Measurements from ENCODE around the gene RIPOR2. TPM values are rescaled to one million over a fixed set of nuclear protein-coding genes. Genes with fewer than 3 reads are reported as not detected.

RIPOR2 gene
- total RNA-seq, 1 donor from 2014 or later = 1.1 TPM

DNA sequence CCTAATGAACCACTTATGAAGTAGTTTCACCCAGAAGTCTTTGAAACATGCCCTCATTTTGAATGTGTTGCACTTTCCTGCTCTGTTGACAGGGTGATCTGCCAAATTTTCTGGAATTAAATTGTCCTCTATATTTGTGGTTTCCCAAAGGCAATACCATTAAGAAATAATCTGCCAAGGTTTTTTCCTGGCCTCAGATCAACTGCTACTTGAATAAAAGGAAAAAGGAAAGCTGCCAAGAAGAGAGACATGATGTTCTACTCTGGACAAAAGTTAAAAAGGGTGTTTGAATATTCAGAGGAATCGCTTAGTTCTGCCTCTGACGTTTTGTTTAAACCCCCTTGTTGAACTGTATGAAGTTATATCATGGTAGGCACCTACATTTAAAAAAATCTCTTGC, 99.7 kb downstream of the RIPOR2 start:
- Mint-ChIP-seq H3K4me1 (ENCODE audit: unreplicated experiment) (no peaks in the 10 kb centered on the region), H3K27ac (ENCODE audit: unreplicated experiment) (no peak overlapping the region), H3K36me3 (ENCODE audit: low read depth, unreplicated experiment) (no peaks in the 10 kb centered on the region), H3K9me3 (ENCODE audit: unreplicated experiment) (no peaks in the 10 kb centered on the region), H3K4me3 (ENCODE audit: unreplicated experiment) (no peak overlapping the region), H3K27me3 (ENCODE audit: unreplicated experiment) (no peaks in the 10 kb centered on the region)
- TF ChIP-seq, protein P1, sequence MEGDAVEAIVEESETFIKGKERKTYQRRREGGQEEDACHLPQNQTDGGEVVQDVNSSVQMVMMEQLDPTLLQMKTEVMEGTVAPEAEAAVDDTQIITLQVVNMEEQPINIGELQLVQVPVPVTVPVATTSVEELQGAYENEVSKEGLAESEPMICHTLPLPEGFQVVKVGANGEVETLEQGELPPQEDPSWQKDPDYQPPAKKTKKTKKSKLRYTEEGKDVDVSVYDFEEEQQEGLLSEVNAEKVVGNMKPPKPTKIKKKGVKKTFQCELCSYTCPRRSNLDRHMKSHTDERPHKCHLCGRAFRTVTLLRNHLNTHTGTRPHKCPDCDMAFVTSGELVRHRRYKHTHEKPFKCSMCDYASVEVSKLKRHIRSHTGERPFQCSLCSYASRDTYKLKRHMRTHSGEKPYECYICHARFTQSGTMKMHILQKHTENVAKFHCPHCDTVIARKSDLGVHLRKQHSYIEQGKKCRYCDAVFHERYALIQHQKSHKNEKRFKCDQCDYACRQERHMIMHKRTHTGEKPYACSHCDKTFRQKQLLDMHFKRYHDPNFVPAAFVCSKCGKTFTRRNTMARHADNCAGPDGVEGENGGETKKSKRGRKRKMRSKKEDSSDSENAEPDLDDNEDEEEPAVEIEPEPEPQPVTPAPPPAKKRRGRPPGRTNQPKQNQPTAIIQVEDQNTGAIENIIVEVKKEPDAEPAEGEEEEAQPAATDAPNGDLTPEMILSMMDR (IDR thresholded peaks at IDR 0.05; ENCODE audit: unreplicated experiment) = no peak
- DNase-seq (ENCODE audit: low spot score) = no peak

DNA sequence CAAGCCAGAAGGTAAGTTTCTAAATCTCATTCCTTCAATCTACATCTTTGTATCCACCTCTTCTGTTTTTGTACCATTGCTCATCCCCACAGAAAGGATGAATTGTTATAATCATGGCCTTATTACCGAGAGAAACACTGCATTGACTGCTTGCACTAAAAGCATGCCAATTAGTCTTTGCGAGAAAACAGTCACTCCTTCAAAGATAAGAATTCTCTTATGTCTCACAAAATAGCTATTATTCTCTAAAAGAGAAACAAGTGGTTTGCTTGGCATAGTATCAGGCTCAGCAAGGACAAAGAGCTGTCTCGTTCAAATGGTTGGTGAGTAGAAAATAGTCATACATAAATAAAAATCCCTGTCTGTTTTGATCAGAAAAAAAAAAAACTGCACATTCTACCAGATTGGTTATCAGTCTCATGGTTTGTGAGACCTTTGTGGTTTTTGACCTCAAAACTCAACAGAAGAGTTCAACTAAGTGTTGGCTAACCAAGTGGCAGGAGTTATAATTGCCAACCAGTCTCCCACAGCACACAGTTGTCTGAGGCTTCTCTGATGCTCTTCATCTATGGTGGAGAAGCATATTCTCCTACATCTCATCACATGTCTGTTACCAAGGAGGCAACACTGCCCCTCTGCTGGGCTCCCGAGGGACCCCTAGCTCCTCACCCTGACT, 101.9 kb downstream of the RIPOR2 start:
- Mint-ChIP-seq H3K27me3 (ENCODE audit: unreplicated experiment) (no peaks in the 10 kb centered on the region), H3K27ac (ENCODE audit: unreplicated experiment) (no peak overlapping the region), H3K4me3 (ENCODE audit: unreplicated experiment) (no peak overlapping the region), H3K36me3 (ENCODE audit: low read depth, unreplicated experiment) (no peaks in the 10 kb centered on the region), H3K4me1 (ENCODE audit: unreplicated experiment) (no peaks in the 10 kb centered on the region), H3K9me3 (ENCODE audit: unreplicated experiment) (no peaks in the 10 kb centered on the region)
- DNase-seq (ENCODE audit: low spot score) = no peak
- TF ChIP-seq, protein P1 (IDR thresholded peaks at IDR 0.05; ENCODE audit: unreplicated experiment) = no peak

DNA sequence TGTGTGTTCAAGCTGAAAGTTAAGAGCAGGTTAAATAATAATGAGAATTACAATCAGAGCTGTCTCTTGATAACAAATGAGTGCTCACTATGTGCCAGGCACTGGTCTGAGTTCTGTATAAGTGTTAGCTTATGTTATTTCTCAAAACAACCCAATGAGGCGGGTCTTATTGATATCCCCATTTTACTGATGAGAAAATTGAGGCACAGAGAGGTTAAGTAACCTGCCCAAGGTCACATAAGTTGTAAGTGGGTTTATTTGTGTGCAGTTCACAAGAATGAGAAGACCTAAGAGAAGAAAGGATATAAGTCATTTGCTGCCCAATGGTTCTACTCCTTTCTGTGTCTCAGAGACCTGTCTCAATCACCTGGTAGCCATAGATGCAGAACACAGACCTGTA, 103.0 kb downstream of the RIPOR2 start:
- H3K4me3 Mint-ChIP-seq (ENCODE audit: unreplicated experiment) = no peak overlapping the region
- no peaks in the 10 kb centered on the region for H3K4me1 Mint-ChIP-seq (ENCODE audit: unreplicated experiment)
- no peaks in the 10 kb centered on the region for H3K9me3 Mint-ChIP-seq (ENCODE audit: unreplicated experiment)
- TF ChIP-seq, protein P1 (IDR thresholded peaks at IDR 0.05; ENCODE audit: unreplicated experiment) = no peak
- no peak for DNase-seq (ENCODE audit: low spot score)
- H3K27me3 Mint-ChIP-seq (ENCODE audit: unreplicated experiment) = no peaks in the 10 kb centered on the region
- no peaks in the 10 kb centered on the region for H3K36me3 Mint-ChIP-seq (ENCODE audit: low read depth, unreplicated experiment)
- H3K27ac Mint-ChIP-seq (ENCODE audit: unreplicated experiment) = no peak overlapping the region

DNA sequence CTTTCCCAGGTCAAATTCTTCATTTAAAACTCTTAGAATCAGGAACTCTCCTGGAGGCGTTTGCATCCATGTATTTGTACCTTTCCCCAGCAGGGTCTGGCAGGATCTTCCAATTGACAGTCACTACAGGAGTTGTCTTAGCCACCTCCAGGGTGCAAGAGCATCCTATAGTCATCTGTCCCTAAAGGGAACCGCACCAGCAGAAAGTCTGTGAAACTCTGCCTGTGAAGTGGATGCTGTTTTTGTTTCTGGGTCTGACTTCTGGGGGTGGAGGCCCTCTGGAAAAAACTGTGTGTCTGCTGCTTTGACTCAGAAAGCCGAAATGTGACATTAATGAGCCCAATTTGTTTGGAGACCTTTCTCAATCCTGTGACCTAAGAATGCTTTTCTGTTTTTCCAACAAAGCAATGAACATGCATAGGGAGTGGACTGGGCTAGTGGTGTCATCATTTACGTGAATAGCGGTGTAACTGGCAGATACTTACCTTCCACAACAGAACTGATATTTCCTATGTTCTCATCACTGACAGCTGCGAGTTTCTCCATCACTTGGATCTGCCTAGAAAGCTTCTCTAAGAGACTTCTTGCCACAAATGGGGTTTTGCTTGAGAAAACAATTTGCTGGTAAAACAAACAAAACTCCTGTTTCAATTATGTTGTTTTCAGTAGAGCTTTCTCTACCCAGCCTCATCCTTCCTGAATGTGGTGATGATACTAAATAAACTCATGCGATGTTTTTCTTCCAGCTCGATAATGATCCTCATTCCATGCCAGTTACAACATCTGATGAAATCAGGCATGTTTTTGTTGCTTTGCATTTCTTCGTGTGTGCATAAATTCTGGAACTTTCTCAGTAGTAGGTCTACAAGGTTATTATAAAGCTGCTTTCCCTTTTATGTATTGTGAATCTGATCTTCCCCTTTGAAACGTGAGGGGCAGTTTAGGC, 103.7 kb downstream of the RIPOR2 start:
- TF ChIP-seq, protein P1 (IDR thresholded peaks at IDR 0.05; ENCODE audit: unreplicated experiment) = no peak
- H3K27me3 Mint-ChIP-seq (ENCODE audit: unreplicated experiment) = no peaks in the 10 kb centered on the region
- no peaks in the 10 kb centered on the region for H3K4me1 Mint-ChIP-seq (ENCODE audit: unreplicated experiment)
- no peak for DNase-seq (ENCODE audit: low spot score)
- no peaks in the 10 kb centered on the region for H3K36me3 Mint-ChIP-seq (ENCODE audit: low read depth, unreplicated experiment)
- H3K9me3 Mint-ChIP-seq (ENCODE audit: unreplicated experiment) = no peaks in the 10 kb centered on the region
- H3K4me3 Mint-ChIP-seq (ENCODE audit: unreplicated experiment) = no peak overlapping the region
- H3K27ac Mint-ChIP-seq (ENCODE audit: unreplicated experiment) = no peak overlapping the region

DNA sequence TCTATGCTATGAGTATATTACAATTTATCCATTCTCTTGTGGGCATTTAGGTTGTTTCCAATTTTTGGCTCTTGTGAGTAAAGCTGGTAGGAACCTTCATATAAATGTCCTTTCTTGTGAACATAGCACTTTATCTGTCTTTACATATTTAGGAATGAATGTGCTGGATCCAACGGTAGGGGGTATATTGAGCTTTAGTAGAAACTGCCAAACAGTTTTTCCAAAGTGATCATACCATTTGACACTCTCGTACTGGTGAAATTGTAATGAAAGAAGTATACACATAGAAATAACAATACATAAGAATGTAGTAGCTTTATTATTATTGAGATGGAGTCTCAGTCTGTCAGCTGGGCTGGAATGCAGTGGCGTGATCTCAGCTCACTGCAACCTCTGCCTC, 106.1 kb downstream of the RIPOR2 start:
- no peak overlapping the region for H3K27ac Mint-ChIP-seq (ENCODE audit: unreplicated experiment)
- no peak for DNase-seq (ENCODE audit: low spot score)
- no peak overlapping the region for H3K4me3 Mint-ChIP-seq (ENCODE audit: unreplicated experiment)
- no peaks in the 10 kb centered on the region for H3K27me3 Mint-ChIP-seq (ENCODE audit: unreplicated experiment)
- H3K9me3 Mint-ChIP-seq (ENCODE audit: unreplicated experiment) = no peaks in the 10 kb centered on the region
- TF ChIP-seq, protein P1 (IDR thresholded peaks at IDR 0.05; ENCODE audit: unreplicated experiment) = no peak
- H3K36me3 Mint-ChIP-seq (ENCODE audit: low read depth, unreplicated experiment) = no peaks in the 10 kb centered on the region
- H3K4me1 Mint-ChIP-seq (ENCODE audit: unreplicated experiment) = no peaks in the 10 kb centered on the region
